SKM-1 (cell line): Measurements from ENCODE around the gene SLC35B1.

Experiments
- DNase-seq: peaks from one replicate; lab custom pipeline; 2025; ENCODE audit not compliant: unreplicated experiment; lab: John Stamatoyannopoulos, UW

SLC35B1 gene

DNA sequence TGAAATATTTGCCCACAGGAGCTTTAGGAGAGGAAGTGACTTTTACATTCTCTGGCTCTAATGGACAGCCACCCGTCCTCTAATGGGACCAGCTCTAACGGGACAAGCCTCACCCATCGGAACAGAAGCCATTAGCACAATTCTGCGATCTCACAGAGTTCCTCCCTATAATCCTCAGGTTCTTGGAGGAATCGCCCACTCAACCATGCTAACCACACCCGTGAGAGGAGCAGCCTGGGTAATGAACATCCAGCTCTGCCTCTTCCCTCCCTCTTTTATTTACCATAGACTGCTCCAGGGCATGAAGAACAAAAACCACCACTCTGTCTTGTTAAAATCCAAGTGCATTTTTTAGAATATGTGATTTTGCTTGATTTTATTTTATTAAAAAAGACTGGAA lies 6.8 kb downstream of the SLC35B1 start:
- DNase-seq: no peak

DNA sequence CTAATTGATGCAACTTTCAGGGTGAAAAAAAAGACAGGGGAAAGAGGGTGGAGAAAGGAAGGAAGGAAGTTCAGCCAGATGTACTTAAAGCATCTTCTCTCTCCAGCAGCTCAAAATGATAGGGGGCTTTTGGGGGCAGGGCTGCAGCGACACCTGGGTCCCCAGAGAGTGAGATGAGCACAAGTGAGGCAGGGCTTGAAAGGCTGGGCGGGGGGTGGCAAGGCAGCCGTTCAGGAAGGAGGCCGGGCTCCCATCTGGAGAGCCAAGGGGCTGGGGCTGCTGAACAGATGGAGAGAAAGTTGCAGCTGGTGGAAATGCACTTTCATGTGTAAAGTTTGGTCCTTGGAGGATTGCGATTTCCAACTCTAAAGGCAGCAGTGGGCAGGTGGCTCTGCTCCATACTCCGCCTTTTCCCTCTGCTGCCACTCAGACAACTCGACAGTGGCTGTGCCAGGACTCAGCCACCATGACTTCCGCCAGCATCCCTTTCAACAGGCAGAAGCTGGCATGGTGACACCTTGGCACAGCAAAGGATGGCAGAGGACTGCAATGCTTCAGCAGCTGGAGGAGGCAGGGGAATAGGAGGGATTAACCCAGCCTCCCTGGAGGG lies 7.7 kb downstream of the SLC35B1 start:
- DNase-seq: no peak

DNA sequence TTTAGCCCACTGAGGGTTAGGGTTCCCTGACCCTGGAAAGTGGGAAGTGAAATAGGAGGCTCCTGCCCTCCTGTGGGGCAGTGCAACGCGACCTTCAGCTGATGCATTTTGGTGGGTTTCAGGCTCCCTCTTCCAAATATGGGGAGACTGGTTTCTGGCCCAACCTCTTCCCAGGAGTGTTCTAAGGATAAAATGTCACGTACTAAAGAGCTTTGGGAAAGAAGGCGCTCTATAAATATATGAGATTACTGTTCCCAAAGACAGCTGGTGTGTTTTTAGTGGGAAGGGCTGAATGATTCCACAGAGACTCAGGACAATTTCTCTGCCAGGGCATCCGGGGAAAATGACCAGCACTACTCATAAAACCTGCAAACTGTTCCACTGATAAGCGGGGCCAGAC lies 9.8 kb downstream of the SLC35B1 start:
- DNase-seq: no peak

DNA sequence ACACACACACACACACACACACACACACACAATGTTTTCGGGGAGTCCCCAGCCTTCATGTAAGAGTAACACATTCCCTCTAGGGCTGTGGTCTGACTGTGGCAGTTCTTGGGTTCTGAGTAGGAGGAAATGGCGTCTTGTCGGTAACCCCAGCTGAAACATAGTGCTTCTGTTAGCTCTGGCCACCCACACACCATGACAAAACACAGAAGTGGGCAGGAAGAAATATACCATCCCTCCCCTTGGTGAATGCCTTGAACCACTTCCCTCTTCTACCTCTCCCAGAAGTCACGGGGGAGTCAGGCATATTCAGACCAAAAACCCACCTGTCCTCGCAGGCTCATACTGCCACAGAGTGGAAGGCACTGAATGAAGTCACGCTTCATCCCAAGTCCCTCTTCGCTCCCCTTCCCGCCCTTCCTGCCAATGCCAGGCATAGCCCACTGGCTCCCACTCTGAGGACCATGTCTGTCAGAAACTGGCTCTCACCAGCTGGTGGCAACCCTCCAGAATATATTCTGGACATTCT lies 11.5 kb downstream of the SLC35B1 start:
- no peak for DNase-seq

DNA sequence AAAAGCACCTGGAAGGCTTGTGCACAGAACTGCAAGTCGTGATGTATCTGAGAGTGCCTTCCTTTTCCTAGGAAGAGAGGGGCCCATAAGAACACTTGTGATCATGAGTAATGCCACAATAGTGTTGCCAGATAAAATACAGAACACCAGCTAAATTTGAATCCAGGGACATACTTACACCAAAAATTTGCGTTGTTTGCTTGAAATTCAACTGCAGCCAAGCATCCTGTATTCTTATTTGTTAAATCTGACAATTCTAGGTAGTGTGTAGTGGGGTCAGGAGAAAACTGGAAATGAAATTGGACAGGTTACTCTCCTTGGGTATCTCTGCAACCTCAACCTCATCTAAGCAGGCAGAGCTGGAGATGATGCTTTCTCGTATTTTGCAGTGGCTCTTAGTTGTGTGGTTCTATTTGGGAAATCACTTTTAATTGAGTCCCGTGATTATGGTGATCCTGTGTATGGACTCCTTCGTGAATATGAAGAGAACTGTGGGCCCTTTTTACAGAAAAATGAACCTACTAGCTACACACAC lies 12.0 kb downstream of the SLC35B1 start:
- no peak for DNase-seq

DNA sequence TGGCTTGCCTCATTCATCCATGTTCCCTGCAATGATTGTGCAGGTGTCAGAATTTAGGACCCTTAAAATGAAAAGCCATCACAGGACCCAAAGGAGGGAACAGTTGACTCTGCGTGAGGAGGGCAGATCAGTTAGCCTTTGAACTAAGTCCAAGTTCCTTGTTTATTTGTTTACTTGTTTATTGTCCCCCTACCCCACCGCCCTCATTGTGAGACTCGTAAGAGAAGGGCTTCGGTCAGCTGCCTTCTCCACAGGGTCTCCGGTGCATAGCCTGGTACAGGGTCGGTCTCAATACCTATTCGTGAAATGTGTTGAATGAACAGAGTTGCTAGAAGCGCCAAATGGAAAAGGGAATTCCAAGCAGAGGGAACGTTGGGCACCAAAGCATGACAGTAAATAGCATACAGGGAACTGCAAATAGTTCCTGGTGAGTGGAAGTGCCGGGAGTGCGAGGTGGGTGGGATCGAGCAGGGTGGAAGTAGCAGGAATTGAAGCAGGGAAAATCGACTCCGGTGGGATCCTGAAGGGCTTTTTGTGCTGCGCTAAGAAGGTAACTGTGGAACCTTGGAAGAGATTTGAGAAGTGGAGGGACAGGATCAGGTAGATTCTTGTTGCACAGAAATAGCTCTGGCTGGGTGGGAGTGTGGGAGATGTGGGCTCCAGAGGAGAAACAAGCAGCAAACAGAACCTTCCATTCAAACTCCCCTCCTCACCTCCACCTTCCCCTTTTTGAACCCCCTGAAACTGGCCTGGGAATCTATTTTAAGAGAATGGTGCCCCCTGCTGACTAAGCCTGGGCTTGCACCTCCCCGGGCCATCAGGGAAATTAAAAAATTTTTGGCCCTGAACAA lies 12.7 kb downstream of the SLC35B1 start:
- peak; percentile 45 for DNase-seq

DNA sequence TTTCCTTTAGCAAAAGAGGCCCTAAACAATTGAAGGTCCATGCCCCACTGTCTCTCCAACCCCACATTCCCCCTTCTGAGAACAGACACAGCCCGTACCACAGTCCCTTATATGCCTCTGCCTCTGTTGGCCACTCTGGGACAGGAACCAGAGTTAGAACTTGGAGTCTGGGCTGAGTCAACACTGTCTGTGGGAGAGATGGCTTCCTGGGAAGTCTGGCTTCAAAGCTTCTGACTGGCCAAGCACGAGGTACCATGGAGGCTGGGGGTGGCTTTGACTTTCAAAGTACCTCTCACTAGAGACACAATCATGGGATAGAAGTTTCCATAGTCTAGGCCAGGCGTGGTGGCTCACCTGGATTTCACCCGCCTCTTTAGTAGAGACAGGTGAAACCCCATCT lies 15.0 kb downstream of the SLC35B1 start:
- no peak for DNase-seq

DNA sequence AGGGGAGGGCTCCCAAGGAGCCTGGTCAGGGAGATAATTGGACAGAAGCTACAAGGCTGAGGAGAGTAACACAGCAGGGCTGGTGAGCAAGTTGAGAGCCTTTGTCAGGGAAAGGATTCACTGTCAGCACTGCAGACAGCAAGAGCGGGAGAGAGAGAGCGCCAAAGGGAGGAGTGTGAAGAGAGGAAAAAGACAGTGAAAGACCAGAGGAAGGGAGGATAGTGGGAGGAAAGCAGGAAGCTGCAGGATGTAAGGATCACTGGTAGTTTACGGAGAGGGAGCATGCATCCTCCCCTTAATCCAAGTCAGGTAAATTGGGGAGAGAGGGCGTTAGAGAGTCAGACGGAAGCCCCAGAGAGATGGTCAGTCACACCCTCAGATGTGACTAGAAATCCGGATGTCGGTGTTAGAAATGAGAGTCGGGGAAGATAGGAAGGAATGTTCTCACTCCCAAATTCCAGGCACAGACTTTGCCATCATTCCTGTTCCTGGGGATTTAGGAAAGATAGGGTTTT lies 16.0 kb downstream of the SLC35B1 start:
- no peak for DNase-seq

DNA sequence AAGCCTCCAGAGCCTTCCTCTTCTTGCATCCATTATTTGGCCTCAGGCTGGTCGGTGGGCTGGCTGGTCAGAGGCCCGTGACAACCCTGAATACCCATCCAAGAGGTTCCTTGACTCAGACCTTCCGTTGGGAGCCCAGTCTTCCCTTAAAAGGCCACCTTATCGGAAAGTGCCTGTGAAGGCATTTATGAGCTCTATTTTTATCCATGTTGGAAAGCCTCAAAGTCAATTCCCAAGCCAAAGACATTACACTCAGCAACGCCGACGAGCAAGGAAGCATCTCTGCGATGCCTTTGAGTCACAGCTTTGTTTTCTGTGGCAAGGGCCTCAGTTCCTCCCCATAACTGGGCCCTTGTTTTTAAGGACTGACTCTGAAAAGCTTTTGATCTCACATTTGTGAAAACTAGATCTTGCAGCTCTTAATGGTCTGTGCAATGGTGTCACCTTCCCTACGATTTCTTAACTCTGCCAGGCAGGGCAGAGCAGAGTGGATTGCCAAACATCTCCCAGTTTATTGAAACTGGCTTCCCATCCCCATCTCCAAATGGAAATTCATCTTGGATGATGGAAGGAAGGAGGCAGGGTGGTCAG lies 16.6 kb downstream of the SLC35B1 start:
- DNase-seq: no peak

DNA sequence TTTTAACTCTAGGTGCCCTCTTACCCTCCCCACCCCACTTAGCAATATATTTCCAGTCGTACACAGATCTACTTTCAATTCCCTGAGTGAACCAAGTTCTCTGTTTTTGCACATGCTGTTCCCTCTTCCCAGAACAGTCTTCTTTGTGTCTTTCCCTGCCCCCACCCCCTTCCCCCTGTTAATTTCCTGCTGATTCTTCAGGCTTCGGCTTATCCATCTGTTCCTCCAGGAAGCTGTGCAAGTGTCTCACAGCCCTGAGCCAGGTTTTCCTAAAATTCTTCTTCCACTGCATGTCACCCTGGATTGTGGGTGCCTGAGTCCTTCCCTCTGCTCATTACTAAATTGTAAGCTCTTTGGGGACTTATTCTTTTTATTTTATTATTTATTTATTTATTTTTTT lies 17.5 kb downstream of the SLC35B1 start:
- no peak for DNase-seq

DNA sequence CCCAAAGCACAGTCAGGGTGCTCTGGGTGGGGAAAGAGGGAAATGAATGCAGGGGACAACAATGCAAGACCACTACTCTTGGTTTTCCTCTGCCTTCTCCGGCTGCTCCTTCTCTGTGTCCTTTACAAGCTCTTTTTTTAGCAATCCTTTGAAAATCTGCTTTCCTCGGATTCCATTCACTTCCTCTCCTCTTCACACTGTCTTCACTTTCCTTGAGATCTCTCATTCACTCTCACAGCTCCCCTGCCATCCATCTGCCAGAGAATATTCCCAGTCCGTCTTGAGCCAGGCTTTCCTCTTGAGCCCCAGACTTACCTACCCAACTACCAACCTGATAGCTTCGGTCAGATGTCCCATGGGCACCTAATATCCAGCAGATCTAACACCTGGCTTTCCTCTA lies 18.9 kb downstream of the SLC35B1 start:
- DNase-seq: no peak

DNA sequence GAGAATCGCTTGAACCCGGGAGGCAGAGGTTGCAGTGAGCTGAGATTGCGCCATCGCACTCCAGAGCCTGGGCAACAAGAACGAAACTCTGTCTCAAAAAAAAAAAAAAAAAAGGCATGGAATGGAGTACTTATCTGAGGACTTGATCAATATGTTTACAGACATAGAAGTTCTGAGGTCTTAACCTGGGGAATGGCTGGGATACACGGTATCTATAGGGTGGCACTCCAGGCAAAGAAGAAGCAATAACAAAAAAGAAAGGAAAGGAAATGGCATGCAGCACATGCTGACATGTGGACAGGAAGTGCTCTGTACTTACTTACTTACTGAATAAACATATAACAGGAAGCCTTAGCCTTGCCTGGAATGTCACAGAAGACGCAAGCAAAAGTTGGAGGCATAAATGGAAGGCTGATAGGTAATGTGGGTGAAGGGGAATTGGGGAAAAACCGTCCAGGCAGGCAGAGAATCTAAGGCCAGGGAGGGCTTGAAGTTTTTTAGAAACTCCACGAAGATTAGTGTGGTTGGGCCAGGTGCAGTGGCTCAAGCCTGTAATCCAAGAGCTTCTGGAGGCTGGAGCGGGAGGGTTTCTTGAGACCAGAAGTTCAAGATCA lies 19.8 kb downstream of the SLC35B1 start:
- DNase-seq: no peak

DNA sequence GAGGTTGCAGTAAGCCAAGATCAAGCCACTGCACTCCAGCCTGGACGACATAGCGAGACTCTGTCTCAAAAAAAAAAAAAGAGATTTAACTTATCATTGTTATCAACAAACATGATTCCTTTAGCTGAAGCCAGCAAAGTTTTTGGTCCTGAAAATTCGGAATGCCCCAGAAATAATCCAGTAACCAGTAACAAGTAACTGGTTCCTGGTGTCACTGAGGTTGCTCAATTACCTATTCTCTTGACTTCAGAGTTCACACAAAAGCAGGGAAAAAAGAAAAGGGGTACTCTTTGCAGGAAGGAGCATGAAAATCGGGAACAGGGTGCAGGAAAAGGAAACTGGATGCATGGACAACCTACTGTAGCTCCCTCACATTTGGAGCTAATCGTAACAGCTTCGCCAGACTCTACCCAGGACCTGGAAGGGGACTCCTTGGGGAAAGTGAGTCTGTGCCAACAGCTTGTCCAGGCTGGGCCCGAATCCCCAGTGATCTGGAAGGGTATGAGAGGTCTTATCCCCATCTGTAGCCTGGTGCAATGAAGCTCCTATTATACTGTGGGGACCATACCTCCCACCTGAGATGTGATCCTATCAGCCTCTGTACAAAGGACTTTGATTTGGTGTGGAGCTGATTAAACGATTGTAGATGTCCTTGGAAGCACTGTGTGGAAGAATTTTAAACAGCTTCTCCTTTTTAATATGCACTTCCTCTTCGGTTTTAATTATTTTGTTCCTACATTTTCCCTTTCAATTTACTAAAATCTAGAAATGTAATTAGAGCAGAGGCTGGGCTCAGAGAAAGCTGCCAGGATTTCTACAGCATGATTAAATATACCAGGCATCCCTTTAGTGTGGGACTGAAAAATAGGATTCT lies 26.4 kb downstream of the SLC35B1 start:
- DNase-seq: peak; percentile 10

DNA sequence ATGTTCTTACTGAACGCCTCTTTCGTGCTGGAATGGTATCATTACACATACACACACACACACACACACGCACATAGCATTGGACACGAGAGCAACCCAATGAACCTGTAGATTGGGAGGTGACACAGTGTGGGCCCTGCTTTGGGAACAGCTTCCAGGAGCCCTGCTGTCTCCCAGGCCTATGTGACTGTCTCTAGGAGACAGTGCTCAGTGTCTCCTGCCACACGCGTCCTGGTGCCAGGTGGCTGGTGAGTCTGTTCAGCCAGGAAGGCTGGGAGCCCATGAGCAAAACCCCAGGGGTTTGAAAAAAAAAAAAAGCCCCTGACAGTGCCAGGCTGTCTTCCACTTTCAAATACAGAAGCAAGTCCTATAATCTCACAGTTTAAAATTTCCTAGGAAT lies 27.4 kb downstream of the SLC35B1 start:
- DNase-seq: no peak

DNA sequence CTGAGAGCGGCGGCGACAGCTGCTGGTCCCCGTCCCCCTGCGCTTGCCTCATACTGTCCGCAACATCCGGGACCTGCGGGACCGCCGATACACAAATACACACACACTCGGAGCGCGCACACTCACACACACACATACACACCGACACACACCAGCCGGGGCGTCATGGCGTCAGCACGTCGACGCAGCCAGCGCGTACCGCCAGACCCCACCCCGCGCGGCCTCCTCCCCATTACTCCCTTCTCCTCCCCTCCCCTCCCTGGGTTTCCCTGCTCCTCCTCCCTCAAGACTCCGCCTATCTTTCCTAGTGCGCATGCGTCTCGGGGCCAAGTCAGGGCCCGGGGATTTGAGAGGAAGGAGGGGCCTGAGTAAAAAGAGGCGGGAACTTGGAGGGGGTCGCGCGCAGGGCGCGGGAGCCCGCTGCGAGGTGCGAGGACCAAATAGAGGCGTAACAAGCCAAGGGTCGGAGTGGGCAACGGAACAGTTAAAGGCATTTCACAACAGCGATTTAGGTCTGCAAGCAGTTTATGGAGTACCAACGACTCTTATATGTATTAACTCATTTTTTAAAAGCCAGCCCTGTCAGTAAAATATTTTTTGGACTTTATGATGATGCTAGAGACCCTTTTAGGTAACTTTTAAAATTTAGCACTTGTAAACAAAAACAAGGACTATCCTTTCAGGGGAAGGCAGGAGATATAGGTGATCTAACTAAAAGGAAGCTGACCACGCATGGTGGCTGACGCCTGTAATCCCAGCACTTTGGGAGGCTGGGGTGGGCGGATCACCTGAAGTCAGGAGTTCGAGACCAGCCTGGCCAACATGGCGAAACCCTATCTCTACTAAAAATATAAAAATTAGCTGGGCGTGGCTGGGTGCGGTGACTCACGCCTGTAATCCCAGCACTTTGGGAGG lies 29.6 kb downstream of the SLC35B1 start, which contains the start of gene SPOP:
TSS of gene SPOP (minus strand) at position 165 of the 915 bp plus-strand sequence. CDS start 55,287 bp downstream, outside the sequence.
- DNase-seq: peak; percentile 98

DNA sequence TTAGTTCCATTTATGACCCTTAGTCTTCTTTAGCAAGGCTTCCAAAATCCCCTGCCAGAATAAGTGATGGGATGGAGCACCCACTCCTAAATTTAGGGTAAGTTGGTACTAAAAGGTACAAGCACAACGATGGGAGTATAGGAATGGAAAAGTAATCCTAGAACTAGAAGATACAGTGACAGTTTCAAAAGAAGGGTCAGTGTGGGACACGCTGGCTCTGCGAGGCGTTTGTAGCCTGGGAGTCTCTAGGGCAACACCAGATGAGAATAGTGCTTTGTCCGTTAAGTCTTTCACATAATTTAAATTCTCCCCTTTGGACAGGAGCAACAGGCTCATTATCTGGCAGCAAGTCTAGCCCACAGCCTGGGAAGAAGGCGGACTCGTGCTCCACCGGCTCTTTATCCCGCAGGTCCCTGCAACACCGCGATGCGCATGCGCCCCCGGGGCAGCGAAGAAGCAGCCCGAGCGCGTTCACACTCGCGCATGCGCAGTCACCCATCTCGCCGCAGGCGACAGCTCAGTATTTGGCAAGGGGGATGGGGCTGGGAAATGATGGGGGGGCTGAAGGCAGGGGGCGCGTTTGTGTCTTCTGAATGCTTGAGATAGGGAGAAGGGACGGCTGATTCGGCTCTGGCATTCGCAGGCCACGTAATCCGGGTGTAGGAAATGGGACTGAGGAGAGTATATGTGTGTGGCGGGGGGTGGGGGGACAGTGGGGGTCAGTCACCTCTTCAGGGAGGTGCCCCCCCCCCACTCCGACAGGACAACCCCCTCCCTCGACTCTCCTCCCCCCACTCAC lies 30.4 kb downstream of the SLC35B1 start:
- peak; percentile 78 for DNase-seq

DNA sequence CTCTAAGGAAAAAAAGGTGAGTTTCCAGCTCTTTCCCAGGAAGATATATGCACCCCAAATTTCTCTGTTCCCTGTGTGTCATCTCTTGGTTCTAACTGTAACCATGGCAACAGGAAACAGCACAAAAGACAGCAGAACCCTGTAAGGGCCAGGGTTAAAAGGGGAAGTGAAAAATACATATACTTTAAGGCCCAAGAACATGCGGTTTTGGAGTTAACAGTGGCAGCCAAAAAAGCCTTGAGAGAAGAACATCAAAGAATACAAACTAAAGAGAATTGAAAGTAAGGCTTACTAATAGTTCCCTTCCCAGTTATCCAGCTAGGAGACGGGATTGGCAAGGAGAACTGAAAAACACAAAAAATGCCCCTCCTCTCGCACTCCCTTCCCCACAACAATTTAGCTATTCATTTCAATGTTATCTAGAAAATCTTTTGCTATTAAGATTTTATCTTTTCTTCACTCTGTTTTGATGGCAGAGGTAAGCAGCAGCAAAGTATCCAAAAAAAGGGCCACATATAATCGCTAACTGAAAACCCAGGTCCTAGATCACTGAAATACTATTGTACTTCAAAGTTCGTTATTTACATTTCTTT lies 31.4 kb downstream of the SLC35B1 start:
- peak; percentile 95 for DNase-seq

DNA sequence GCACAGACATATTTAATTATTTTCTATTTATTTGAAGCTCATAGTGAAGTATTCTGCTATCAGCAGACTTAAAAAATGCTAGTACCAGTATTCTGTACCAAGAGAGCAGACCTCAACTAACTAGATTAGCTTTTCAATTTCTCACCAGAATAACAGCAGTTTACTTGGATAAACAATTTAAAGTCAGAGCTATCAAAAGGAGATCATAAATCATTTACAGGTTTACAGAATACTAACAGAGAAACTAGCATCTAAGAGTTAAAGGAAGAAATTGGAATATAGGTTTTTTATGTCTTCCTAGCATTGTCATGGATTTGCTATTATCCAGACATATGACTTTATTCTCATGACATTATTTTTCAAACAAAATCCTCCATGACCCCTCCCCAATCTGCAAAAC lies 33.3 kb downstream of the SLC35B1 start:
- DNase-seq: no peak
